ENCODE measurements around the gene KCNQ1OT1. TPM values are rescaled to one million over a fixed set of nuclear protein-coding genes. Genes with fewer than 3 reads are reported as not detected.

The KCNQ1OT1 gene
- total and polyA plus RNA-seq, 9 of the 15 experiments (the other 6 are each of a cell fraction or from before 2014, with no cell fraction given): 0.04 to 2.3 (median 0.74) TPM

DNA sequence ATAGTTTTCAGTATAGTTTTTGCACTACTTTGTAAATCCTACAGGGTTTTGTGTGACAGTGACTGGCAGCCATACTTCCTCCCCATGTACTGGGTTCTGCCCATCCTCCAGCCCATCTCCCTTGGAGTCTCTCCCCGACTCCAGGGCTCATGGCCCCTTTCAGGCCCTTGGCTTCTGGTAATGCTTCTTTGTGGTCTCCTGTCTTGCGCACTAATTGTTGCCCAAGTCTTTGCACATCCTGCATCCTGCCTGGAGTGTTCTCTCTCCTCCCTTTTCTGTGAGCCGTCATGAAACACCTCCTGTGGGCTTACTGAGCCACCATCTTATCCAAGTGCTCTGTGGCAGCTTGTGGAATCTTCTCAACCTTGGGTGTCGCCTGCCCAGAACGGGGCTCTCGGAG is 11.4 kb upstream of the KCNQ1OT1 start:
- DNase-seq (ENCODE audit: extremely low read depth in 1 of 4, low spot score in 3 of 4): no peak
- peaks cover 0 to 12% of the 10 kb centered on the region in 2 experiments; a peak in 4 of 5 replicates for H3K4me1 ChIP-seq (replicated peaks in 1 of 2; ENCODE audit: control insufficient read depth in 2 of 2, insufficient read depth in 2 of 2, low read length in 2 of 2)
- ChIA-PET POLR2A (interaction anchor here (0.9 to 1.4 kb wide), 2 partner anchors 9 to 30 kb away, joined by 3 read pairs; no protein-coding TSS in a partner anchor), CTCF (ENCODE audit: low intra/inter-chr PET ratio) (no interaction called here)
- no peaks in the 10 kb centered on the region for H3K36me3 ChIP-seq (ENCODE audit: control insufficient read depth, insufficient read depth, low read length)
- H3K9me1 ChIP-seq (ENCODE audit: control insufficient read depth, insufficient read depth, low read length): no peaks in the 10 kb centered on the region
- peaks cover 2 to 38% of the 10 kb centered on the region in 2 experiments; a peak in 3 of 5 replicates for H3K27me3 ChIP-seq (ENCODE audit: control insufficient read depth in 2 of 2, insufficient read depth in 2 of 2, low read length in 2 of 2)
- H3K27ac ChIP-seq (ENCODE audit: extremely low read depth, low read depth, low read length): no peak overlapping the region
- in situ Hi-C loops (cut with MboI): no loop called here
- H3K9me3 ChIP-seq (replicated peaks; ENCODE audit: control insufficient read depth, insufficient read depth, low read depth, low read length): no peaks in the 10 kb centered on the region; the same call in 1 of the 2 replicates
- no peaks in the 10 kb centered on the region for H3K79me2 ChIP-seq (ENCODE audit: control insufficient read depth, insufficient read depth, low read length)
- no peak overlapping the region for H3K9ac ChIP-seq (ENCODE audit: insufficient read depth in 1 of 2, low read depth in 2 of 2, low read length in 2 of 2)
- no peak overlapping the region for H3K4me3 ChIP-seq
- FAIRE-seq: no peak
- no peak overlapping the region for H3K4me2 ChIP-seq (ENCODE audit: insufficient read depth, low read length)
- no TSS peak for BruUV-seq (replicated peaks)
- 68% methylated on average over 4 of the region's 6 CpGs for WGBS (ENCODE audit: insufficient coverage, low coverage, missing lambda C conversion rate)
- no peak for ATAC-seq
- H2AFZ ChIP-seq (ENCODE audit: low read depth, low read length): no peak overlapping the region
- intact Hi-C loops (cut with micrococcal nuclease): no loop called here
- H4K20me1 ChIP-seq (replicated peaks; ENCODE audit: control insufficient read depth, insufficient read depth, low read length): 0 out of 2 replicates have a peak, but pooled peaks cover 2% of the 10 kb centered on the region
- TF ChIP-seq OTX1 (CRISPR knock-in tag; IDR thresholded peaks at IDR 0.05) (no peak), ZNF354B (CRISPR knock-in tag; IDR thresholded peaks at IDR 0.05) (no peak), MIER1 (IDR thresholded peaks at IDR 0.05; ENCODE audit: low read depth) (no peak), THRAP3 (IDR thresholded peaks at IDR 0.05; ENCODE audit: borderline replicate concordance) (no peak), ZNF780A (CRISPR knock-in tag; IDR thresholded peaks at IDR 0.05) (no peak), ZC3H4 (CRISPR knock-in tag; IDR thresholded peaks at IDR 0.05; ENCODE audit: borderline replicate concordance) (no peak), HOXB6 (CRISPR knock-in tag; IDR thresholded peaks at IDR 0.05; ENCODE audit: borderline replicate concordance) (no peak)
- TF ChIP-seq, protein P1, sequence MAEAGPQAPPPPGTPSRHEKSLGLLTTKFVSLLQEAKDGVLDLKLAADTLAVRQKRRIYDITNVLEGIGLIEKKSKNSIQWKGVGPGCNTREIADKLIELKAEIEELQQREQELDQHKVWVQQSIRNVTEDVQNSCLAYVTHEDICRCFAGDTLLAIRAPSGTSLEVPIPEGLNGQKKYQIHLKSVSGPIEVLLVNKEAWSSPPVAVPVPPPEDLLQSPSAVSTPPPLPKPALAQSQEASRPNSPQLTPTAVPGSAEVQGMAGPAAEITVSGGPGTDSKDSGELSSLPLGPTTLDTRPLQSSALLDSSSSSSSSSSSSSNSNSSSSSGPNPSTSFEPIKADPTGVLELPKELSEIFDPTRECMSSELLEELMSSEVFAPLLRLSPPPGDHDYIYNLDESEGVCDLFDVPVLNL (CRISPR knock-in tag; IDR thresholded peaks at IDR 0.05; ENCODE audit: low read depth): no peak
- TF ChIP-seq, protein P2, sequence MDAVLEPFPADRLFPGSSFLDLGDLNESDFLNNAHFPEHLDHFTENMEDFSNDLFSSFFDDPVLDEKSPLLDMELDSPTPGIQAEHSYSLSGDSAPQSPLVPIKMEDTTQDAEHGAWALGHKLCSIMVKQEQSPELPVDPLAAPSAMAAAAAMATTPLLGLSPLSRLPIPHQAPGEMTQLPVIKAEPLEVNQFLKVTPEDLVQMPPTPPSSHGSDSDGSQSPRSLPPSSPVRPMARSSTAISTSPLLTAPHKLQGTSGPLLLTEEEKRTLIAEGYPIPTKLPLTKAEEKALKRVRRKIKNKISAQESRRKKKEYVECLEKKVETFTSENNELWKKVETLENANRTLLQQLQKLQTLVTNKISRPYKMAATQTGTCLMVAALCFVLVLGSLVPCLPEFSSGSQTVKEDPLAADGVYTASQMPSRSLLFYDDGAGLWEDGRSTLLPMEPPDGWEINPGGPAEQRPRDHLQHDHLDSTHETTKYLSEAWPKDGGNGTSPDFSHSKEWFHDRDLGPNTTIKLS (IDR thresholded peaks at IDR 0.05; ENCODE audit: borderline replicate concordance, low read depth): no peak
